Measurements from ENCODE around the gene RABAC1.

DNA sequence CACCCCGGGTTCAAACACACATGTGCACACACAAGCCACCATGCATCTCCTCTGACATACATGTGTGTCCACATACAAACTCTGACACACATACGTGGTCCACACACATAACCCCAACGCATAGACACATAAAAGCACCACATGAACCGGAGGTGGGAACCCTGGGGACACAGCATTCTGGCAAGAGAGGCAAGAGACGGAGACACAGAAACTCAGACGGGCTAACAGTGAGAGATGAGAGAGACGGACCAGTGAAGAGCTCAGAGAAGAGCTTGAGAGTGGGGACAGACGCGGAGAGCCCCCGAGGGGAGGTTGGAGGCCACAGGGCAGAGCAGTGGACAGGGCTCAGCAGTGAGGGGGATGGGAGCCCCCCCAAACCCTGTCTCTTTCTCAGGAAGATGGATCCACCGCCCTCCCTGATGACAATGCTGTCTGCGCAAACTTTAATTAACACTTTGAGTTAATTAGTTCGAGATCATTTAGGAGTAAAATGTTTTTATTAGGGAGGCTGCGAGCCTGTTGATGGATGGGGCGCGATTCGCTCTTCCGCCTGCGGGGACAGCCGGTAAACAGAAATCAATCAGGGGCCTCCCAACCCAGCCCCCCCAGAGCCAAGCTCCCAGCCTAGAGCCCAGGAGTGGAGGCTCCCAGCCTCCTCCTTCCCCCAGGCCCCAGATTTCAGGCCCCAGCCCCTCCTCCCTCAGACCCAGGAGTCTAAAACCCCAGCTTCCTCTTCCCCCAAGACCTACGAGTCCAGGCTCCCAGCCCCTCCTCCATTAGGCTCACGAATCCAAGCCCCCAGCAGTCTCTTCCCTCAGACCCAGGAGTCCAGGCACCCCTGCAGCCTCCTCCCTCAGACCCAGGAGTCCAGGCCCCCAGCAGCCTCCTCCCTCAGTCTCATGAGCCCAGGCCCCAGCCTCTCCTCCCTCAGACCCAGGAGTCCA, 21.3 kb downstream of the RABAC1 start:
- TF ChIP-seq FOXA1 (IDR thresholded peaks at IDR 0.05; ENCODE audit: borderline replicate concordance), result no peak
- no peak for TF ChIP-seq CHD4 (IDR thresholded peaks at IDR 0.05; ENCODE audit: insufficient read depth, insufficient replicate concordance, low read depth, low read length, poor library complexity, severe bottlenecking)
- no peak for TF ChIP-seq EZH2 (IDR thresholded peaks at IDR 0.05; ENCODE audit: borderline replicate concordance, low read depth, low read length)
- TF ChIP-seq, protein P1, sequence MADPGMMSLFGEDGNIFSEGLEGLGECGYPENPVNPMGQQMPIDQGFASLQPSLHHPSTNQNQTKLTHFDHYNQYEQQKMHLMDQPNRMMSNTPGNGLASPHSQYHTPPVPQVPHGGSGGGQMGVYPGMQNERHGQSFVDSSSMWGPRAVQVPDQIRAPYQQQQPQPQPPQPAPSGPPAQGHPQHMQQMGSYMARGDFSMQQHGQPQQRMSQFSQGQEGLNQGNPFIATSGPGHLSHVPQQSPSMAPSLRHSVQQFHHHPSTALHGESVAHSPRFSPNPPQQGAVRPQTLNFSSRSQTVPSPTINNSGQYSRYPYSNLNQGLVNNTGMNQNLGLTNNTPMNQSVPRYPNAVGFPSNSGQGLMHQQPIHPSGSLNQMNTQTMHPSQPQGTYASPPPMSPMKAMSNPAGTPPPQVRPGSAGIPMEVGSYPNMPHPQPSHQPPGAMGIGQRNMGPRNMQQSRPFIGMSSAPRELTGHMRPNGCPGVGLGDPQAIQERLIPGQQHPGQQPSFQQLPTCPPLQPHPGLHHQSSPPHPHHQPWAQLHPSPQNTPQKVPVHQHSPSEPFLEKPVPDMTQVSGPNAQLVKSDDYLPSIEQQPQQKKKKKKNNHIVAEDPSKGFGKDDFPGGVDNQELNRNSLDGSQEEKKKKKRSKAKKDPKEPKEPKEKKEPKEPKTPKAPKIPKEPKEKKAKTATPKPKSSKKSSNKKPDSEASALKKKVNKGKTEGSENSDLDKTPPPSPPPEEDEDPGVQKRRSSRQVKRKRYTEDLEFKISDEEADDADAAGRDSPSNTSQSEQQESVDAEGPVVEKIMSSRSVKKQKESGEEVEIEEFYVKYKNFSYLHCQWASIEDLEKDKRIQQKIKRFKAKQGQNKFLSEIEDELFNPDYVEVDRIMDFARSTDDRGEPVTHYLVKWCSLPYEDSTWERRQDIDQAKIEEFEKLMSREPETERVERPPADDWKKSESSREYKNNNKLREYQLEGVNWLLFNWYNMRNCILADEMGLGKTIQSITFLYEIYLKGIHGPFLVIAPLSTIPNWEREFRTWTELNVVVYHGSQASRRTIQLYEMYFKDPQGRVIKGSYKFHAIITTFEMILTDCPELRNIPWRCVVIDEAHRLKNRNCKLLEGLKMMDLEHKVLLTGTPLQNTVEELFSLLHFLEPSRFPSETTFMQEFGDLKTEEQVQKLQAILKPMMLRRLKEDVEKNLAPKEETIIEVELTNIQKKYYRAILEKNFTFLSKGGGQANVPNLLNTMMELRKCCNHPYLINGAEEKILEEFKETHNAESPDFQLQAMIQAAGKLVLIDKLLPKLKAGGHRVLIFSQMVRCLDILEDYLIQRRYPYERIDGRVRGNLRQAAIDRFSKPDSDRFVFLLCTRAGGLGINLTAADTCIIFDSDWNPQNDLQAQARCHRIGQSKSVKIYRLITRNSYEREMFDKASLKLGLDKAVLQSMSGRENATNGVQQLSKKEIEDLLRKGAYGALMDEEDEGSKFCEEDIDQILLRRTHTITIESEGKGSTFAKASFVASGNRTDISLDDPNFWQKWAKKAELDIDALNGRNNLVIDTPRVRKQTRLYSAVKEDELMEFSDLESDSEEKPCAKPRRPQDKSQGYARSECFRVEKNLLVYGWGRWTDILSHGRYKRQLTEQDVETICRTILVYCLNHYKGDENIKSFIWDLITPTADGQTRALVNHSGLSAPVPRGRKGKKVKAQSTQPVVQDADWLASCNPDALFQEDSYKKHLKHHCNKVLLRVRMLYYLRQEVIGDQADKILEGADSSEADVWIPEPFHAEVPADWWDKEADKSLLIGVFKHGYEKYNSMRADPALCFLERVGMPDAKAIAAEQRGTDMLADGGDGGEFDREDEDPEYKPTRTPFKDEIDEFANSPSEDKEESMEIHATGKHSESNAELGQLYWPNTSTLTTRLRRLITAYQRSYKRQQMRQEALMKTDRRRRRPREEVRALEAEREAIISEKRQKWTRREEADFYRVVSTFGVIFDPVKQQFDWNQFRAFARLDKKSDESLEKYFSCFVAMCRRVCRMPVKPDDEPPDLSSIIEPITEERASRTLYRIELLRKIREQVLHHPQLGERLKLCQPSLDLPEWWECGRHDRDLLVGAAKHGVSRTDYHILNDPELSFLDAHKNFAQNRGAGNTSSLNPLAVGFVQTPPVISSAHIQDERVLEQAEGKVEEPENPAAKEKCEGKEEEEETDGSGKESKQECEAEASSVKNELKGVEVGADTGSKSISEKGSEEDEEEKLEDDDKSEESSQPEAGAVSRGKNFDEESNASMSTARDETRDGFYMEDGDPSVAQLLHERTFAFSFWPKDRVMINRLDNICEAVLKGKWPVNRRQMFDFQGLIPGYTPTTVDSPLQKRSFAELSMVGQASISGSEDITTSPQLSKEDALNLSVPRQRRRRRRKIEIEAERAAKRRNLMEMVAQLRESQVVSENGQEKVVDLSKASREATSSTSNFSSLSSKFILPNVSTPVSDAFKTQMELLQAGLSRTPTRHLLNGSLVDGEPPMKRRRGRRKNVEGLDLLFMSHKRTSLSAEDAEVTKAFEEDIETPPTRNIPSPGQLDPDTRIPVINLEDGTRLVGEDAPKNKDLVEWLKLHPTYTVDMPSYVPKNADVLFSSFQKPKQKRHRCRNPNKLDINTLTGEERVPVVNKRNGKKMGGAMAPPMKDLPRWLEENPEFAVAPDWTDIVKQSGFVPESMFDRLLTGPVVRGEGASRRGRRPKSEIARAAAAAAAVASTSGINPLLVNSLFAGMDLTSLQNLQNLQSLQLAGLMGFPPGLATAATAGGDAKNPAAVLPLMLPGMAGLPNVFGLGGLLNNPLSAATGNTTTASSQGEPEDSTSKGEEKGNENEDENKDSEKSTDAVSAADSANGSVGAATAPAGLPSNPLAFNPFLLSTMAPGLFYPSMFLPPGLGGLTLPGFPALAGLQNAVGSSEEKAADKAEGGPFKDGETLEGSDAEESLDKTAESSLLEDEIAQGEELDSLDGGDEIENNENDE (IDR thresholded peaks at IDR 0.05; ENCODE audit: low read depth, low read length), result no peak
- TF ChIP-seq, protein P2, sequence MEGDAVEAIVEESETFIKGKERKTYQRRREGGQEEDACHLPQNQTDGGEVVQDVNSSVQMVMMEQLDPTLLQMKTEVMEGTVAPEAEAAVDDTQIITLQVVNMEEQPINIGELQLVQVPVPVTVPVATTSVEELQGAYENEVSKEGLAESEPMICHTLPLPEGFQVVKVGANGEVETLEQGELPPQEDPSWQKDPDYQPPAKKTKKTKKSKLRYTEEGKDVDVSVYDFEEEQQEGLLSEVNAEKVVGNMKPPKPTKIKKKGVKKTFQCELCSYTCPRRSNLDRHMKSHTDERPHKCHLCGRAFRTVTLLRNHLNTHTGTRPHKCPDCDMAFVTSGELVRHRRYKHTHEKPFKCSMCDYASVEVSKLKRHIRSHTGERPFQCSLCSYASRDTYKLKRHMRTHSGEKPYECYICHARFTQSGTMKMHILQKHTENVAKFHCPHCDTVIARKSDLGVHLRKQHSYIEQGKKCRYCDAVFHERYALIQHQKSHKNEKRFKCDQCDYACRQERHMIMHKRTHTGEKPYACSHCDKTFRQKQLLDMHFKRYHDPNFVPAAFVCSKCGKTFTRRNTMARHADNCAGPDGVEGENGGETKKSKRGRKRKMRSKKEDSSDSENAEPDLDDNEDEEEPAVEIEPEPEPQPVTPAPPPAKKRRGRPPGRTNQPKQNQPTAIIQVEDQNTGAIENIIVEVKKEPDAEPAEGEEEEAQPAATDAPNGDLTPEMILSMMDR (IDR thresholded peaks at IDR 0.05 in 2 of 3, conservative IDR thresholded peaks at IDR 0.05 in 1 of 3; ENCODE audit: insufficient read depth in 2 of 3, low read depth in 1 of 3, low read length in 3 of 3), result 0 out of 6 replicates have a peak, but pooled peaks of 2 of the 3 experiments have one; percentile 9 to 21
- no peak for TF ChIP-seq RAD21 (CRISPR knock-in tag; conservative IDR thresholded peaks at IDR 0.05 in 1 of 2, IDR thresholded peaks at IDR 0.05 in 1 of 2)
- no peak for TF ChIP-seq ZNF174 (CRISPR knock-in tag; IDR thresholded peaks at IDR 0.05)
- TF ChIP-seq NR2F6 (CRISPR knock-in tag; IDR thresholded peaks at IDR 0.05), result no peak
- TF ChIP-seq RAD51 (IDR thresholded peaks at IDR 0.05; ENCODE audit: borderline replicate concordance, low read depth), result no peak
- no peak for TF ChIP-seq MAFK (IDR thresholded peaks at IDR 0.05; ENCODE audit: low read length)
- no peak for TF ChIP-seq POLR2AphosphoS5 (IDR thresholded peaks at IDR 0.05; ENCODE audit: control insufficient read depth, insufficient read depth, low read depth, low read length)
- no peak for TF ChIP-seq ATF7 (IDR thresholded peaks at IDR 0.05)
- no peak for TF ChIP-seq ZSCAN29 (IDR thresholded peaks at IDR 0.05)
- TF ChIP-seq, protein P3, sequence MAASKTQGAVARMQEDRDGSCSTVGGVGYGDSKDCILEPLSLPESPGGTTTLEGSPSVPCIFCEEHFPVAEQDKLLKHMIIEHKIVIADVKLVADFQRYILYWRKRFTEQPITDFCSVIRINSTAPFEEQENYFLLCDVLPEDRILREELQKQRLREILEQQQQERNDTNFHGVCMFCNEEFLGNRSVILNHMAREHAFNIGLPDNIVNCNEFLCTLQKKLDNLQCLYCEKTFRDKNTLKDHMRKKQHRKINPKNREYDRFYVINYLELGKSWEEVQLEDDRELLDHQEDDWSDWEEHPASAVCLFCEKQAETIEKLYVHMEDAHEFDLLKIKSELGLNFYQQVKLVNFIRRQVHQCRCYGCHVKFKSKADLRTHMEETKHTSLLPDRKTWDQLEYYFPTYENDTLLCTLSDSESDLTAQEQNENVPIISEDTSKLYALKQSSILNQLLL (CRISPR knock-in tag; IDR thresholded peaks at IDR 0.05; ENCODE audit: borderline replicate concordance), result no peak
